IMR-90 (cell line): ENCODE measurements around the gene GLS. TPM values are rescaled to one million over a fixed set of nuclear protein-coding genes. Genes with fewer than 3 reads are reported as not detected.

Experiments used
- ATAC-seq: fragments of 200-7000 bp; cut with Tn5 transposase; 2 replicates; pipeline ENCODE4 v1.9.1; 2020; ENCODE audit warnings: low read depth, mild to moderate bottlenecking, moderate library complexity
- BruUV-seq: library from RNA; stranded (reverse); fragments of 400-500 nt; replicated peaks from 2 replicates; lab custom pipeline; 2021; lab: Mats Ljungman, UMichigan
- CTCF ChIA-PET: fragments of 300-600 bp; formaldehyde crosslinking; extraction: SDS; loops from one replicate; lab custom pipeline; 2021; ENCODE audit warnings: antibody characterized with exemption; lab: Yijun Ruan, JAX
- POLR2A ChIA-PET: fragments of 300-600 bp; sonication (Branson Sonifier 250); formaldehyde crosslinking; loops from one replicate; lab custom pipeline; 2022; ENCODE audit warnings: antibody characterized with exemption; ENCODE audit not compliant: unreplicated experiment; lab: Charles Lee
- DNase-seq: peaks from one replicate; pipeline ENCODE4 v3.0.0; 2013
- H2AFZ ChIP-seq: replicated peaks from 2 replicates; pipeline ENCODE3; 2013; ENCODE audit warnings: low read length, mild to moderate bottlenecking; ENCODE audit not compliant: poor library complexity
- H2AK5ac ChIP-seq: 2 replicates; pipeline ENCODE4 v1.6.1; 2013; ENCODE audit warnings: low read depth, low read length, inconsistent platforms
- H2AK9ac ChIP-seq: replicated peaks from 2 replicates; pipeline ENCODE3; 2013; ENCODE audit warnings: mild to moderate bottlenecking, low read depth, low read length, moderate library complexity; ENCODE audit not compliant: poor library complexity
- H2BK120ac ChIP-seq: 2 replicates; pipeline ENCODE4 v1.6.1; 2013; ENCODE audit warnings: low read depth, low read length, inconsistent platforms
- H2BK15ac ChIP-seq: 3 replicates; pipeline ENCODE4 v1.6.1; 2013; ENCODE audit warnings: low read depth, low read length, inconsistent platforms
- H2BK20ac ChIP-seq: 2 replicates; pipeline ENCODE4 v1.6.1; 2013; ENCODE audit warnings: low read depth, mild to moderate bottlenecking, inconsistent platforms, low read length, moderate library complexity
- H2BK5ac ChIP-seq: 2 replicates; pipeline ENCODE4 v1.6.1; 2013; ENCODE audit warnings: mild to moderate bottlenecking, low read depth, low read length, inconsistent platforms; ENCODE audit not compliant: poor library complexity, severe bottlenecking
- H3K14ac ChIP-seq: replicated peaks from 2 replicates; pipeline ENCODE4 v1.6.1; 2013; ENCODE audit warnings: low read depth, low read length, inconsistent platforms
- H3K18ac ChIP-seq: 2 replicates; pipeline ENCODE4 v1.6.1; 2013; ENCODE audit warnings: low read depth, low read length, control low read depth
- H3K23ac ChIP-seq: 2 replicates; pipeline ENCODE4 v1.6.1; 2013; ENCODE audit warnings: low read depth, low read length, inconsistent platforms
- H3K27ac ChIP-seq: 2 replicates; pipeline ENCODE4 v1.5.1; 2013; ENCODE audit warnings: mild to moderate bottlenecking, control low read depth, low read length; ENCODE audit not compliant: insufficient read depth
- H3K27me3 ChIP-seq: 2 replicates; pipeline ENCODE4 v1.6.1; 2013; ENCODE audit warnings: low read length; ENCODE audit not compliant: control insufficient read depth, insufficient read depth
- H3K36me3 ChIP-seq: 2 replicates; pipeline ENCODE4 v1.6.1; 2013; ENCODE audit warnings: low read length, mixed read lengths; ENCODE audit not compliant: control insufficient read depth, insufficient read depth
- H3K4ac ChIP-seq: 2 replicates; pipeline ENCODE4 v1.6.1; 2013; ENCODE audit warnings: low read depth, low read length, inconsistent platforms
- H3K4me1 ChIP-seq: 2 replicates; pipeline ENCODE4 v1.6.1; 2013; ENCODE audit warnings: low read length, mixed read lengths; ENCODE audit not compliant: control insufficient read depth, insufficient read depth
- H3K4me2 ChIP-seq: 2 replicates; pipeline ENCODE4 v1.6.1; 2013; ENCODE audit warnings: low read depth, mild to moderate bottlenecking, control low read depth, low read length, moderate library complexity
- H3K4me3 ChIP-seq: 2 replicates; pipeline ENCODE4 v1.5.1; 2013; ENCODE audit warnings: low read depth, mild to moderate bottlenecking, control low read depth, low read length, moderate library complexity; ENCODE audit not compliant: insufficient read depth
- H3K56ac ChIP-seq: 2 replicates; pipeline ENCODE4 v1.6.1; 2013; ENCODE audit warnings: low read length, inconsistent platforms; ENCODE audit not compliant: insufficient read depth; ENCODE audit errors: extremely low read depth
- H3K79me1 ChIP-seq, 2 experiments: 2 replicates each; pipeline ENCODE4 v1.6.1; 2013; ENCODE audit warnings: low read length in 2 of 2, inconsistent platforms in 1 of 2, low read depth in 1 of 2
- H3K9ac ChIP-seq: 2 replicates; pipeline ENCODE4 v1.6.1; 2013; ENCODE audit warnings: low read depth, low read length, control low read depth
- H3K9me1 ChIP-seq: 2 replicates; pipeline ENCODE4 v1.6.1; 2013; ENCODE audit warnings: low read length, inconsistent platforms; ENCODE audit not compliant: insufficient read depth
- H3K9me3 ChIP-seq: 2 replicates; pipeline ENCODE4 v1.6.1; 2013; ENCODE audit warnings: low read length; ENCODE audit not compliant: control insufficient read depth, insufficient read depth
- H4K20me1 ChIP-seq: 2 replicates; pipeline ENCODE4 v1.6.1; 2013; ENCODE audit warnings: low read length, inconsistent platforms; ENCODE audit not compliant: insufficient read depth
- H4K5ac ChIP-seq: 2 replicates; pipeline ENCODE4 v1.6.1; 2013; ENCODE audit warnings: mild to moderate bottlenecking, low read depth, low read length, control low read depth
- H4K8ac ChIP-seq, 2 experiments: 2 replicates each; pipeline ENCODE4 v1.6.1; 2013; ENCODE audit warnings: low read depth in 2 of 2, low read length in 2 of 2, control low read depth in 1 of 2, inconsistent platforms in 1 of 2
- H4K91ac ChIP-seq: 2 replicates; pipeline ENCODE4 v1.6.1; 2013; ENCODE audit warnings: low read depth, low read length, inconsistent platforms; ENCODE audit not compliant: insufficient read depth
- MAFK ChIP-seq: IDR thresholded peaks from 2 replicates; pipeline ENCODE4 v1.6.1; 2012; ENCODE audit warnings: low read depth, low read length, improper control_type of control experiment
- WGBS, 2 experiments: methylation state at CpG; one replicate each; pipeline versions ENCODE4 v1.1.5 to v1.1.7; 2013; ENCODE audit warnings: missing lambda C conversion rate in 2 of 2; ENCODE audit not compliant: insufficient read length in 1 of 2; ENCODE audit errors: extremely low coverage in 2 of 2; 5-methylcytosine and 5-hydroxymethylcytosine counted together
- dilution Hi-C: fragments of 300-500 bp; cut with HindIII; formaldehyde crosslinking; loops from one replicate; pipeline ENCODE4 v1.14.3; 2018; ENCODE audit warnings: low sequenced_read_pairs; ENCODE audit not compliant: unreplicated experiment
- in situ Hi-C: fragments of 300-500 bp; cut with MboI; formaldehyde crosslinking; loops from 3 replicates; pipeline ENCODE4 v1.14.3; 2019; ENCODE audit warnings: low sequenced_read_pairs, inconsistent platforms, mixed read lengths
- intact Hi-C: fragments of 100-400 bp; cut with micrococcal nuclease; formaldehyde crosslinking; loops from 2 replicates; pipeline ENCODE4 v1.10.0; 2022
- polyA plus RNA-seq, 3 experiments: library from polyadenylated mRNA; depleted of rRNA; stranded (reverse); fragments of >200 nt; gene quantifications; 2 replicates each; pipeline ENCODE4 v1.2.3, GENCODE V29; 2012; ENCODE audit warnings: low replicate concordance in 1 of 3
- total RNA-seq: library from RNA; depleted of rRNA; stranded (reverse); fragments of >200 nt; gene quantifications from 2 replicates; pipeline ENCODE4 v1.2.3, GENCODE V29; 2012
- TF ChIP-seq, protein P1 (sequence below): fragments of 150-350 bp; IDR thresholded peaks from 2 replicates; pipeline ENCODE4 v1.6.1; 2017; ENCODE audit warnings: mild to moderate bottlenecking, antibody characterized with exemption, low read length, low read depth

Gene GLS
- total and polyA plus RNA-seq, 2 of the 4 experiments (the other 2 are of a cell fraction): 87.5 to 130 TPM

DNA sequence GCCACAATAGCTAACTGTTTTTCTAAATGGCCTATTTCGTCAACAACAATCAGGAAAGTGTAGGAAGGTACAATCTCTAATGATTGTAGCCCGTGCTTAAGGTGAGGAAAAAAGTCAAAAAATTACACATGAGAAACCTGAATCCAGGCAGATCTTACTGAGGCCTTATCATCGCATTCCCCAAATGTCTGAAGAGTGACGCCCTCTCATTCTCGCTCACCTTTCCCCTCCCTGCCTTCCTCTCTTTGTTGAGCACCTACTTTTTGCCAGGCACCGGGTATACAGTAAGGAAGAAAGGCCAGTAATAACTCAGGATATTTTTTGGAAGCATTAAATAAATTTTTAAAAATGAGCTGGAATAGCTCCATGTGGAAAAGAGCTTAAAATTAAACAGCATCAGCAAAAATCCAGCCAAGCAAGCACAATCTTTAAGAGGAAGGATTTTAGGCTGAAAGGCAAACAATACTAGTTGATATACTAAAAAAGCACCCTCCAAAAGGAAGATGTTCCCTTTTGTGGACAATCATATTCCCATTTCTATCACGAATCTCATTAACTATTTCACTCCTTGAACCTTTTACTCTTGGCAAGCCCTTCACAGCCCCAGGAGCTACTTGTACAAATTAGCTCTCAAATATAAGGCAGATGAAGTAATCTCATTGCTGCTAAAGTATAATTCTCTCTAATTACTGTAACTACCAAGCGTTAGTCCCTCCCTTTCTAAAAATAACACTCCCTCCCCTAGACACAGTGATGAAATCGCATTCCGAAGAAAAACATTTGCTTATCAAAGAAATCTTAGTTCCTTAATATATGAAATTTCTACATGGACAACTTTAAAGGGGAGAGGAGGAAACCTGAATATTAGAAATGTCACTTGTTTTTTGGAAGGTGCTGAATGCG lies 93.4 kb downstream of the GLS start:
- Histone ChIP-seq H3K23ac (no peak overlapping the region), H2BK120ac (no peak overlapping the region), H3K18ac (no peak overlapping the region), H3K27ac (no peak overlapping the region), H4K91ac (no peak overlapping the region), H3K4me3 (no peak overlapping the region), H4K20me1 (peaks cover 10% of the 10 kb centered on the region; the same call in 1 of the 2 replicates), H3K4me2 (no peak overlapping the region), H3K4me1 (no peaks in the 10 kb centered on the region; the same call in 1 of the 2 replicates), H2BK20ac (no peak overlapping the region), H4K8ac (no peak overlapping the region), H3K9me3 (no peaks in the 10 kb centered on the region), H3K9ac (no peak overlapping the region), H3K4ac (no peak overlapping the region), H3K9me1 (peaks cover 12% of the 10 kb centered on the region; the same call in 1 of the 2 replicates), H2BK15ac (no peak overlapping the region), H2AK5ac (no peak overlapping the region), H3K27me3 (no peaks in the 10 kb centered on the region), H3K79me1 (peaks cover 0 to 12% of the 10 kb centered on the region in 2 experiments; a peak in 3 of 4 replicates), H3K36me3 (peaks cover 60% of the 10 kb centered on the region), H3K14ac (no peak overlapping the region), H4K5ac (no peak overlapping the region), H2BK5ac (no peak overlapping the region), H2AFZ (no peak overlapping the region), H2AK9ac (no peak overlapping the region), H3K56ac (no peak overlapping the region)
- BruUV-seq: no TSS peak
- ChIA-PET CTCF (no interaction called here), POLR2A (no interaction called here)
- WGBS, 2 experiments: no CpG with 5 or more reads among the region's 11 CpGs
- dilution Hi-C loops: no loop called here
- intact Hi-C loops: no loop called here
- no peak for DNase-seq
- no peak for ATAC-seq
- in situ Hi-C loops: no loop called here
- peak; percentile 54 for TF ChIP-seq MAFK
- TF ChIP-seq, protein P1, sequence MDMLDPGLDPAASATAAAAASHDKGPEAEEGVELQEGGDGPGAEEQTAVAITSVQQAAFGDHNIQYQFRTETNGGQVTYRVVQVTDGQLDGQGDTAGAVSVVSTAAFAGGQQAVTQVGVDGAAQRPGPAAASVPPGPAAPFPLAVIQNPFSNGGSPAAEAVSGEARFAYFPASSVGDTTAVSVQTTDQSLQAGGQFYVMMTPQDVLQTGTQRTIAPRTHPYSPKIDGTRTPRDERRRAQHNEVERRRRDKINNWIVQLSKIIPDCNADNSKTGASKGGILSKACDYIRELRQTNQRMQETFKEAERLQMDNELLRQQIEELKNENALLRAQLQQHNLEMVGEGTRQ: no peak
